Chondrocyte (in vitro differentiated cells): ENCODE data around the gene PTPRK. TPM values are rescaled to one million over a fixed set of nuclear protein-coding genes. Genes with fewer than 3 reads are reported as not detected.

ENCODE experiments used
- DNase-seq: peaks from one replicate; pipeline ENCODE4 v3.0.0; 2021; ENCODE audit warnings: mixed read lengths, low spot score
- H3K27ac Mint-ChIP-seq: one replicate; pipeline ENCODE4 v1.8.0; 2021; ENCODE audit warnings: mild to moderate bottlenecking, moderate library complexity, mixed read lengths; ENCODE audit not compliant: unreplicated experiment
- H3K27me3 Mint-ChIP-seq: 2 replicates; pipeline ENCODE4 v1.8.0; 2021; ENCODE audit warnings: low read depth, mixed read lengths
- H3K36me3 Mint-ChIP-seq: 2 replicates; pipeline ENCODE4 v1.8.0; 2021; ENCODE audit warnings: low read depth, mixed read lengths
- H3K4me1 Mint-ChIP-seq: 2 replicates; pipeline ENCODE4 v1.8.0; 2021; ENCODE audit warnings: low read depth, mild to moderate bottlenecking, mixed read lengths
- H3K4me3 Mint-ChIP-seq: one replicate; pipeline ENCODE4 v1.8.0; 2021; ENCODE audit warnings: mild to moderate bottlenecking, moderate library complexity, mixed read lengths; ENCODE audit not compliant: unreplicated experiment
- H3K9me3 Mint-ChIP-seq: 2 replicates; pipeline ENCODE4 v1.8.0; 2021; ENCODE audit warnings: low read depth, mixed read lengths
- total RNA-seq: library from RNA; stranded (reverse); gene quantifications from 3 replicates; pipeline ENCODE4 v1.2.1, GENCODE V29; 2021
- TF ChIP-seq, protein P1 (sequence below): fragments of 200-600 bp; sonication (generic); IDR thresholded peaks from 2 replicates; pipeline ENCODE4 v1.5.0; 2021; ENCODE audit warnings: antibody characterized with exemption, mild to moderate bottlenecking, moderate library complexity

Gene PTPRK
- total RNA-seq, 1 donor from 2014 or later: 63.3 TPM

DNA sequence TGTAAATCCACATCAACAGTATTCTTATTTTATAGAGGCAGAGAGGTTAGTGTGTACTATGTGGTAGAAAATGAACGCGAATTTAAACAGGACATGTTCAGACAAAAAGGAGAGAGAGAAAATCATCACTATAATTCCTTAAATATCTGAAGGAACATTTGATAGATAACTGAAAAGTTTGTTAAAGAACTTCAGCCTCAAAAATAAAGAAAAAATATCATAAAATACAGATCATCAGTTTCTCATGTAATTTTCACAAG, 169.2 kb downstream of the PTPRK start:
- Mint-ChIP-seq H3K9me3 (no peaks in the 10 kb centered on the region), H3K27me3 (no peaks in the 10 kb centered on the region), H3K27ac (peak overlapping the region; percentile 75), H3K4me1 (peaks cover 22% of the 10 kb centered on the region), H3K4me3 (no peak overlapping the region), H3K36me3 (no peaks in the 10 kb centered on the region)
- TF ChIP-seq, protein P1, sequence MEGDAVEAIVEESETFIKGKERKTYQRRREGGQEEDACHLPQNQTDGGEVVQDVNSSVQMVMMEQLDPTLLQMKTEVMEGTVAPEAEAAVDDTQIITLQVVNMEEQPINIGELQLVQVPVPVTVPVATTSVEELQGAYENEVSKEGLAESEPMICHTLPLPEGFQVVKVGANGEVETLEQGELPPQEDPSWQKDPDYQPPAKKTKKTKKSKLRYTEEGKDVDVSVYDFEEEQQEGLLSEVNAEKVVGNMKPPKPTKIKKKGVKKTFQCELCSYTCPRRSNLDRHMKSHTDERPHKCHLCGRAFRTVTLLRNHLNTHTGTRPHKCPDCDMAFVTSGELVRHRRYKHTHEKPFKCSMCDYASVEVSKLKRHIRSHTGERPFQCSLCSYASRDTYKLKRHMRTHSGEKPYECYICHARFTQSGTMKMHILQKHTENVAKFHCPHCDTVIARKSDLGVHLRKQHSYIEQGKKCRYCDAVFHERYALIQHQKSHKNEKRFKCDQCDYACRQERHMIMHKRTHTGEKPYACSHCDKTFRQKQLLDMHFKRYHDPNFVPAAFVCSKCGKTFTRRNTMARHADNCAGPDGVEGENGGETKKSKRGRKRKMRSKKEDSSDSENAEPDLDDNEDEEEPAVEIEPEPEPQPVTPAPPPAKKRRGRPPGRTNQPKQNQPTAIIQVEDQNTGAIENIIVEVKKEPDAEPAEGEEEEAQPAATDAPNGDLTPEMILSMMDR: no peak
- no peak for DNase-seq

DNA sequence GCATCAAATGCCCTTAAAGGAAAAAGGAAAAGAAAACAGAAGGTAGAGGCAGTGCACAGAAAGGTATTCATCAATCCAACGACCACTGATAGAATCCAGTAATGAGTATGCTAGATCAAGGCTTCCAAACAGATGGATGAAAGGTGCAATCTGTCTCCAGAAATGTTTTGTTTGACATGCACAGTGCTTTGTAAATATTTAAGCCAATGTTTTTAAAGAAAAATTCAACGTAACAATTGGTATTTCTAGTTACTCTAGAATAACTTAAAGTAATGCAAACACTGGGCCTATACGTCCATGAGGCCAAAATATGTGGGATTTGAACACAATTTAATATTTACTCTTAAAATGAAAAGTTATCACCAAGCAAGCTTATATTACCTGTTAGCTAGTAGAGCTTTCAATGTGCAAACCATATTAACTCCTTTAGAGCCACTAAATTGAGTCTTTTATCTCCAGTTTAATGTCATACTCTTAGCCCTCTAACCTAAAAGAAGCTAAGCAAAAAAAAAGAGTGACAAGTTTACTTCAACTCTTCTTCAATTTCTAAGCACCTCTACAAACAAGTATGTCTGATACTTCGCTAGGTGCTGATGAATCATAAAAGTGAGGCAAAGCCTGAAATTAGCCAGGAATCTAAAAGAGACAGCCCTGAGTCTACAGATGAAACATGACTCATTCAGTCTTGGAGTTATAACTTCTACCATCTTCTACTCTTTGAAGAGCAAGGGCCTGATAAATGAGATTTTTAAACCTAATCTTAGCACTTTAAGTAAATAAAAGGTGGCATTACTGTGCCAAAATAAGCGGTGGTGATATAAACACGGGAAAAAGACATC, 169.8 kb downstream of the PTPRK start:
- H3K4me1 Mint-ChIP-seq: peaks cover 22% of the 10 kb centered on the region

DNA sequence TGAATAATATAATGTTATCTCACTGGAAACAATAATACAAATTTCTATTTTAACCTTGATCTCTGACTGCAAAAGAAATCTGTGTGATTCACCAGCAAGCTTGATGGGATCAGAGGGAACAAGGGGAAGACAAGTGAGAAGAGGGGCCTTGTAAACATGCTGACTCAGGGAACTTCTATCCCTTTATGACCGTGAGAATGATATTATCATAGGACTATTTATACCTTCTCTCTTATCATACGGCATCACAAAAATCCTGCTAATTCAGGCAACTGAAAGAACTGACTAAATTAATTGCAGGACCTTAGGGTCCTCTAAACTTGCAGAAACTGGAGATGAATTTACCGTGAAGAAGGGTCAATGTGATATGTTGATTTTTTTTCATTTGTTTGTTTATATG, 173.3 kb downstream of the PTPRK start:
- Mint-ChIP-seq H3K9me3 (no peaks in the 10 kb centered on the region), H3K36me3 (no peaks in the 10 kb centered on the region), H3K4me3 (no peak overlapping the region), H3K27me3 (no peaks in the 10 kb centered on the region), H3K27ac (no peak overlapping the region), H3K4me1 (peaks cover 22% of the 10 kb centered on the region)
- TF ChIP-seq, protein P1: no peak
- DNase-seq: no peak

More for the DNA sequence above, 169.8 kb downstream of the PTPRK start:
- TF ChIP-seq, protein P1: no peak
- Mint-ChIP-seq H3K9me3 (no peaks in the 10 kb centered on the region), H3K36me3 (no peaks in the 10 kb centered on the region), H3K27ac (peak overlapping the region; percentile 75), H3K4me3 (no peak overlapping the region), H3K27me3 (no peaks in the 10 kb centered on the region)
- DNase-seq: no peak

DNA sequence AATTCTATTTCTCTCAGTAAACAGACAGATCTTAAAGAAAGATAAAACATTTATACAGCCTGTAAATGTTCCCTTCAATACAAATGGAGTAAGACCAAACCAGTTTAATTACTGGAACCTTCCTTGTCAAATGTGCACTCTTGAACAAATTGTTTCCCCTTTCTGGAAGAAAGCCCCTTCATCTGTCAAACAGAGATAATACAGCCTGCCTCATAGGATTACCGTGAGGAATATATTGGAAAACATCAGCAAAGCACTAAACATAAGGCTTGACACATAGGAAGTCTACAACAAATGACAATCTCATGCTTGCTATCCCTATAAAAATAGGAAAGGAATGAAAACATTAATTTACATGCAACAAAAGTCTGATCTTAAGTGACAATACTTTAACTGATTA, 173.8 kb downstream of the PTPRK start:
- Mint-ChIP-seq H3K27ac (no peak overlapping the region), H3K27me3 (no peaks in the 10 kb centered on the region), H3K4me3 (no peak overlapping the region), H3K4me1 (peaks cover 20% of the 10 kb centered on the region), H3K36me3 (no peaks in the 10 kb centered on the region), H3K9me3 (no peaks in the 10 kb centered on the region)
- TF ChIP-seq, protein P1: no peak
- no peak for DNase-seq

DNA sequence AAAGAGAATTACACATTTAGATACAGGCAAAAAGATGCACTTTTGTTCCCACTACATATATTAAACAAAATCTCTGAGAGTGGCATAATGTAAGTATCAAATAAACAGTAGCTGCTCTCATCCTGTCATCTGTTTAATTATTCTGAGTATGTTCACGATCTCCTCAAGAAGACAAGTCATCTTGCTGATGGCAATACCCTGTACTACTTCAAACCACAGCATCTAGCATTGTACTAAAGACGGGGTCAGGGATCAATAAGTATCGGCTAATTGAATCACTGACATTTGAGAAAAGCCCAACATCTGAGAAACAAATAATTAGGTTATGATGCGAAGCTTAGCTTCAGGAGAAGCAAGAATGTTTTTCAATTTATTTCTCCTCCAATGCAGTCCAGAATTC, 175.1 kb downstream of the PTPRK start:
- DNase-seq: no peak
- H3K36me3 Mint-ChIP-seq: no peaks in the 10 kb centered on the region
- H3K27me3 Mint-ChIP-seq: no peaks in the 10 kb centered on the region
- TF ChIP-seq, protein P1: no peak
- H3K4me1 Mint-ChIP-seq: peaks cover 13% of the 10 kb centered on the region
- no peaks in the 10 kb centered on the region for H3K9me3 Mint-ChIP-seq
- H3K27ac Mint-ChIP-seq: no peak overlapping the region
- H3K4me3 Mint-ChIP-seq: no peak overlapping the region
